Chondrocyte (in vitro differentiated cells): ENCODE data around the gene DLK1. TPM values are rescaled to one million over a fixed set of nuclear protein-coding genes. Genes with fewer than 3 reads are reported as not detected.
A peak's percentile ranks its signal among the peaks of the same experiment; 100 is the strongest.

Experiments used
- DNase-seq: peaks from one replicate; pipeline ENCODE4 v3.0.0; 2021; ENCODE audit warnings: mixed read lengths, low spot score
- H3K27ac Mint-ChIP-seq: one replicate; pipeline ENCODE4 v1.8.0; 2021; ENCODE audit warnings: mild to moderate bottlenecking, moderate library complexity, mixed read lengths; ENCODE audit not compliant: unreplicated experiment
- H3K27me3 Mint-ChIP-seq: 2 replicates; pipeline ENCODE4 v1.8.0; 2021; ENCODE audit warnings: low read depth, mixed read lengths
- H3K36me3 Mint-ChIP-seq: 2 replicates; pipeline ENCODE4 v1.8.0; 2021; ENCODE audit warnings: low read depth, mixed read lengths
- H3K4me1 Mint-ChIP-seq: 2 replicates; pipeline ENCODE4 v1.8.0; 2021; ENCODE audit warnings: low read depth, mild to moderate bottlenecking, mixed read lengths
- H3K4me3 Mint-ChIP-seq: one replicate; pipeline ENCODE4 v1.8.0; 2021; ENCODE audit warnings: mild to moderate bottlenecking, moderate library complexity, mixed read lengths; ENCODE audit not compliant: unreplicated experiment
- H3K9me3 Mint-ChIP-seq: 2 replicates; pipeline ENCODE4 v1.8.0; 2021; ENCODE audit warnings: low read depth, mixed read lengths
- total RNA-seq: library from RNA; stranded (reverse); gene quantifications from 3 replicates; pipeline ENCODE4 v1.2.1, GENCODE V29; 2021
- TF ChIP-seq, protein P1 (sequence below): fragments of 200-600 bp; sonication (generic); IDR thresholded peaks from 2 replicates; pipeline ENCODE4 v1.5.0; 2021; ENCODE audit warnings: antibody characterized with exemption, mild to moderate bottlenecking, moderate library complexity

Gene DLK1
- total RNA-seq, 1 donor from 2014 or later, result 0.45 TPM

DNA sequence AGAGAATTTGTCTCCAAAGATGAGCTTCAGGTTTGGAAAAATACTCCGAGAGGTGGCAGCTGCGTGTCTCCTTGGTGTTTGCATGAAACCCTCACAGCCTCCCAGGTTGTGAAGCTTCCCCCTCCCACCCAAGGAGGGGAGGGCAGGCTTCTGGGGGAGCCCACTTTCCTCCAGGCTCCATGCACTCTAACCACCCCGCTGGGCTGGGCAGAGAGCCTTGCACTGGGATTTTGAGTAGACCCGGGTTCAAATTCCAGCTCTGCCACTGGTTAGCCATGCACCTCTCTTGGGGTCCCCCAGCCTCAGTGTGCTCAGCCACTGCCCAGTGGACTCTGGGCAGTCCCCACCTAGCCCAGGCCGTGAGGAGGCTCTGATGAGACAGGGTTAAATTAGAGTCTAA is 4.3 kb upstream of the DLK1 start:
- no peak overlapping the region for H3K27ac Mint-ChIP-seq
- H3K4me3 Mint-ChIP-seq, result no peak overlapping the region
- no peak for DNase-seq
- TF ChIP-seq, protein P1, sequence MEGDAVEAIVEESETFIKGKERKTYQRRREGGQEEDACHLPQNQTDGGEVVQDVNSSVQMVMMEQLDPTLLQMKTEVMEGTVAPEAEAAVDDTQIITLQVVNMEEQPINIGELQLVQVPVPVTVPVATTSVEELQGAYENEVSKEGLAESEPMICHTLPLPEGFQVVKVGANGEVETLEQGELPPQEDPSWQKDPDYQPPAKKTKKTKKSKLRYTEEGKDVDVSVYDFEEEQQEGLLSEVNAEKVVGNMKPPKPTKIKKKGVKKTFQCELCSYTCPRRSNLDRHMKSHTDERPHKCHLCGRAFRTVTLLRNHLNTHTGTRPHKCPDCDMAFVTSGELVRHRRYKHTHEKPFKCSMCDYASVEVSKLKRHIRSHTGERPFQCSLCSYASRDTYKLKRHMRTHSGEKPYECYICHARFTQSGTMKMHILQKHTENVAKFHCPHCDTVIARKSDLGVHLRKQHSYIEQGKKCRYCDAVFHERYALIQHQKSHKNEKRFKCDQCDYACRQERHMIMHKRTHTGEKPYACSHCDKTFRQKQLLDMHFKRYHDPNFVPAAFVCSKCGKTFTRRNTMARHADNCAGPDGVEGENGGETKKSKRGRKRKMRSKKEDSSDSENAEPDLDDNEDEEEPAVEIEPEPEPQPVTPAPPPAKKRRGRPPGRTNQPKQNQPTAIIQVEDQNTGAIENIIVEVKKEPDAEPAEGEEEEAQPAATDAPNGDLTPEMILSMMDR, result no peak
- H3K27me3 Mint-ChIP-seq, result peaks cover 61% of the 10 kb centered on the region
- no peaks in the 10 kb centered on the region for H3K9me3 Mint-ChIP-seq
- peaks cover 9% of the 10 kb centered on the region for H3K4me1 Mint-ChIP-seq
- H3K36me3 Mint-ChIP-seq, result peaks cover under 1% of the 10 kb centered on the region

- no peaks in the 10 kb centered on the region for H3K36me3 Mint-ChIP-seq
- peaks cover 64% of the 10 kb centered on the region for H3K27me3 Mint-ChIP-seq
- TF ChIP-seq, protein P1, result no peak
- no peak overlapping the region for H3K4me3 Mint-ChIP-seq
- H3K9me3 Mint-ChIP-seq, result no peaks in the 10 kb centered on the region
- H3K4me1 Mint-ChIP-seq, result peaks cover 9% of the 10 kb centered on the region
- no peak for DNase-seq
- no peak overlapping the region for H3K27ac Mint-ChIP-seq
Observed at GRCh38 chr14:100723135-100723829, 3.4 kb upstream of the DLK1 start.

DNA sequence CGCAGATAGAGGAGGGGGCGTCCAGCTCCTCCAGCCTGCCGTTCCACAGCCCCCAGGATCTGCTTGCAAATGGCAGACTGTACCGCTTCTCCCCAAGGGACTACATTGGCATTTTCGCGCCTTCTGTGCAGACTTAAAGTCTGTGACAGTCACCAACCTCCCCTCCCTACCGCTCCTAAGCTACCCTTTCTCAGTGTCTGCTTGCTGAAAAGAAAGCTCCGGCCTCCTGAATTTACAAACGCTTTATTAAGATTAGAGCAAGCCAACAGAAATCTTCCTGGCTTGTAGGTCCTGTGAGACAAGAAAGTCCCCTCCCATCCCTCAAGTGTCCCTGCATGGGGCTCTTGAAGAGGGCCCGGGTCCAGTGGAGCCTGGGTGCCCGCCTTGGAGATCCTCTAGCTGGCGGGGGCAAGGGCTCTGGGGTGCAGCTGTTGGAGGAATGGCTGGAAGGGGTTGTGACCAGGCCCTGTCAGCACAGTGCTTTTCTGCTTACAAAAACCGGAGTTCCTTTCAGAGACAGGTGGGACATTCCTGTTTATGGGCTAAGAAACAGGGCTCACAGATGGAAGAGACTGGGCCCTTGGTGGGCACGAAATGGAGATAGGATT is 2.8 kb upstream of the DLK1 start:
- H3K4me1 Mint-ChIP-seq, result peaks cover 9% of the 10 kb centered on the region
- no peaks in the 10 kb centered on the region for H3K36me3 Mint-ChIP-seq
- peaks cover 62% of the 10 kb centered on the region for H3K27me3 Mint-ChIP-seq
- no peak for DNase-seq
- H3K27ac Mint-ChIP-seq, result no peak overlapping the region
- no peak overlapping the region for H3K4me3 Mint-ChIP-seq
- H3K9me3 Mint-ChIP-seq, result no peaks in the 10 kb centered on the region
- TF ChIP-seq, protein P1, result no peak

- H3K27me3 Mint-ChIP-seq, result peaks cover 64% of the 10 kb centered on the region
- H3K9me3 Mint-ChIP-seq, result no peaks in the 10 kb centered on the region
- H3K27ac Mint-ChIP-seq, result no peak overlapping the region
- TF ChIP-seq, protein P1, result no peak
- no peak overlapping the region for H3K4me3 Mint-ChIP-seq
- no peak for DNase-seq
- peaks cover 9% of the 10 kb centered on the region for H3K4me1 Mint-ChIP-seq
- H3K36me3 Mint-ChIP-seq, result no peaks in the 10 kb centered on the region
Observed at GRCh38 chr14:100724536-100724935, 2.2 kb upstream of the DLK1 start.

- peak; percentile 70 for DNase-seq
- Mint-ChIP-seq H3K9me3 (no peaks in the 10 kb centered on the region), H3K36me3 (no peaks in the 10 kb centered on the region), H3K27me3 (peaks cover 71% of the 10 kb centered on the region), H3K4me1 (peaks cover 9% of the 10 kb centered on the region), H3K27ac (no peak overlapping the region), H3K4me3 (no peak overlapping the region)
- TF ChIP-seq, protein P1, result no peak
Observed at GRCh38 chr14:100725587-100726387, 905 bp upstream of the DLK1 start.
